Fibroblast of mammary gland (primary cell): ENCODE data around the gene TMEM175.

Experiments
- DNase-seq: peaks from one replicate; pipeline ENCODE4 v3.0.0-alpha.2; 2010; ENCODE audit warnings: low read depth
- H3K4me3 ChIP-seq: 2 replicates; pipeline ENCODE4 v1.5.1; 2011; ENCODE audit warnings: low read depth, mild to moderate bottlenecking, low read length, moderate library complexity; ENCODE audit not compliant: control insufficient read depth
- TF ChIP-seq, protein P1 (sequence below): conservative IDR thresholded peaks from 2 replicates; pipeline ENCODE4 v1.5.1; 2011; ENCODE audit warnings: low read depth, low read length, inconsistent platforms; ENCODE audit not compliant: control insufficient read depth, insufficient read depth

Gene TMEM175

DNA sequence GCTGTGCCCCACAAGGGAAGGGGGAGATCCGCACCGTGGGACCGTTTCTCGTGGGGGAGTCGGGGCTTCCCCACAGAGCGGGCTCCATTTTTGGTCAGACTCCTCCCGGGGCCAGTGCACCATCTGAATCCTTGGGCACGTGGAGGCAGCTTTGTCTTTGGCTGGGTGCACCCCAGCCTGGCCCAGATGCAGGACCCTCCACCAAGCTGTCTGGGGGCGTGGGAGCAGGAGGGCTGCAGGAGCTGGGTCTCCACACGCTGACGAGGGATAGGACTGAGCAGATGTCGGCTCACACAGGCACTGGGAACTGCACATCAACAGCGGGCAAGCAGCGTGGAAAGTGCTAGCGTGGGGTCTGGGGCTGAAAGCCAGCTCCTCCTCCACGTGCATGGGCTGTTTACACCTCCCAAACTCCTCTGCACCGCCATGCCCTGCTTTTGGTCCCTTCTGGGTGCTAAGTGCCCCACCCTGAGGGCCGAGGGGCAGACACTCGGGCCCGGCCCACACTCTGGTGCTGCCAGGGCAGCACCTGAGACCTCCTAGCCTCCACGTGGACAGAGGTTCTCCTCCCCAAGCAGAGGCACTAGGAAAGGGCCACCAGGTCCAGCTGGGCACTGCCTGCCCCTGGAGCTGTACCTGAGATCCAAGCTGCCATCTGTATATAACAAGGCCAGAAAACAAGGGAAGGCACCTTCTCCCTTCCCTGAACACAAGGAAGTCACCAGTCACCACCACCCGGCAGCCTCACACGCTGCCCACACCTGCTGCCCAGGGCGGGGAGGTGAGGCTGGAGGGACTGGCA lies 27.3 kb downstream of the TMEM175 start:
- no peak for DNase-seq
- TF ChIP-seq, protein P1, sequence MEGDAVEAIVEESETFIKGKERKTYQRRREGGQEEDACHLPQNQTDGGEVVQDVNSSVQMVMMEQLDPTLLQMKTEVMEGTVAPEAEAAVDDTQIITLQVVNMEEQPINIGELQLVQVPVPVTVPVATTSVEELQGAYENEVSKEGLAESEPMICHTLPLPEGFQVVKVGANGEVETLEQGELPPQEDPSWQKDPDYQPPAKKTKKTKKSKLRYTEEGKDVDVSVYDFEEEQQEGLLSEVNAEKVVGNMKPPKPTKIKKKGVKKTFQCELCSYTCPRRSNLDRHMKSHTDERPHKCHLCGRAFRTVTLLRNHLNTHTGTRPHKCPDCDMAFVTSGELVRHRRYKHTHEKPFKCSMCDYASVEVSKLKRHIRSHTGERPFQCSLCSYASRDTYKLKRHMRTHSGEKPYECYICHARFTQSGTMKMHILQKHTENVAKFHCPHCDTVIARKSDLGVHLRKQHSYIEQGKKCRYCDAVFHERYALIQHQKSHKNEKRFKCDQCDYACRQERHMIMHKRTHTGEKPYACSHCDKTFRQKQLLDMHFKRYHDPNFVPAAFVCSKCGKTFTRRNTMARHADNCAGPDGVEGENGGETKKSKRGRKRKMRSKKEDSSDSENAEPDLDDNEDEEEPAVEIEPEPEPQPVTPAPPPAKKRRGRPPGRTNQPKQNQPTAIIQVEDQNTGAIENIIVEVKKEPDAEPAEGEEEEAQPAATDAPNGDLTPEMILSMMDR, result no peak
- H3K4me3 ChIP-seq, result no peak overlapping the region

DNA sequence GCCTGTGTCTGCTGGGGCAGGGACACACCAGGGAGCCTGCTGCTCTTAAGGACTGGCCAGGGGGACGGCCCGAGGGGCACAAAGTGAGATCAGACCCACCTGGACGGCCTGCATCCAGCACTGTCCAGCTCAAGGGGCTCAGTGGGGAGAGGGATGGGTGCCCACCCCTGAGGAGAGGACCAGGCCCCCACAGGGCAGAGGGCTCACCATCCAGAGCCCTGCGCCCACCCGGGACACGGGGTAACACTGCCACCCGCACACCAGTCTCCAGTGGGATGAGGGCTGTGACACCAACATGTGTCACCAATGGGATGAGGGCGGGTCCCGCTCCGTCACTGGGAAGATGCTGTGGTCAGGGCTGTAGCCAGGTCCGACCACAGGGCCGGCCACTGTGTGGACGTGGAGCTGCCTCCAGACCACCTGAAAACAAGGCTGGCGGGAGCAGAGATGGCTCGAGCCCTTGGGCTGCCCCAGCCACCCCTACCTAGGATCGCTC lies 27.9 kb downstream of the TMEM175 start:
- DNase-seq, result no peak
- no peak overlapping the region for H3K4me3 ChIP-seq
- TF ChIP-seq, protein P1, result no peak

DNA sequence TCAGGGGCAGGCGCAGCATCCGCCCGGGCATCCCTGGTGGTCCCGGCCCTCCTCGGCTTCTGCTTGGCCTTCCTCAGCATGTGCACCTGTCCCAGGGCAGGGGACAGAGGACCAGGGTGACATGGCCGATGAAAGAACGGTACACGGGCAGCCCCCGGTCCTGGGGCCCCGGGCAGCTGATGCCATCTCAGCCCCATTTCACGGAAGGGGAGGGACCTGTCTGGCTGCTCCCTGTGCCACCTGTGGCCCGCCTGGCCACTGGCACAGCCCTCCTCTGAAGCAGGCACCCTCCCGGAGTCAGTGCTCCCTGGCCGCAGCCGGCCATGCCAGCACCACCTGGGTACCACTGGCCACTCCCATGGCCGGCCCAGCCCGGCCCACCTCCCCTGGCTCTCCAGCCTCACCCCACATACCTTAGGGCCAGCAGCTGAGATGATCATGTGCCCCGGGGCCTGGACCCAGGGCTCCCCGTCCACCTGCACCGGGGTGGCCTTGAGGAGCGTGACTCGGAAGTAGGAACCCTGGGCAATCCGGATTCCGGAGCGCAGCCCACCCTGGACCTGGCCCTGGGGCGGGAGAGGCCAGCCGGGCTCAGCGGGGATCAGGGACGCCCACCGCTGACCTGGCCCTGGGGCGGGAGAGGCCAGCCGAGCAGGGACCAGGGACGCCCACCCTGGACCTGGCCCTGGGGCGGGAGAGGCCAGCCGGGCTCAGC lies 28.5 kb downstream of the TMEM175 start:
- H3K4me3 ChIP-seq, result no peak overlapping the region
- DNase-seq, result no peak
- TF ChIP-seq, protein P1, result no peak

DNA sequence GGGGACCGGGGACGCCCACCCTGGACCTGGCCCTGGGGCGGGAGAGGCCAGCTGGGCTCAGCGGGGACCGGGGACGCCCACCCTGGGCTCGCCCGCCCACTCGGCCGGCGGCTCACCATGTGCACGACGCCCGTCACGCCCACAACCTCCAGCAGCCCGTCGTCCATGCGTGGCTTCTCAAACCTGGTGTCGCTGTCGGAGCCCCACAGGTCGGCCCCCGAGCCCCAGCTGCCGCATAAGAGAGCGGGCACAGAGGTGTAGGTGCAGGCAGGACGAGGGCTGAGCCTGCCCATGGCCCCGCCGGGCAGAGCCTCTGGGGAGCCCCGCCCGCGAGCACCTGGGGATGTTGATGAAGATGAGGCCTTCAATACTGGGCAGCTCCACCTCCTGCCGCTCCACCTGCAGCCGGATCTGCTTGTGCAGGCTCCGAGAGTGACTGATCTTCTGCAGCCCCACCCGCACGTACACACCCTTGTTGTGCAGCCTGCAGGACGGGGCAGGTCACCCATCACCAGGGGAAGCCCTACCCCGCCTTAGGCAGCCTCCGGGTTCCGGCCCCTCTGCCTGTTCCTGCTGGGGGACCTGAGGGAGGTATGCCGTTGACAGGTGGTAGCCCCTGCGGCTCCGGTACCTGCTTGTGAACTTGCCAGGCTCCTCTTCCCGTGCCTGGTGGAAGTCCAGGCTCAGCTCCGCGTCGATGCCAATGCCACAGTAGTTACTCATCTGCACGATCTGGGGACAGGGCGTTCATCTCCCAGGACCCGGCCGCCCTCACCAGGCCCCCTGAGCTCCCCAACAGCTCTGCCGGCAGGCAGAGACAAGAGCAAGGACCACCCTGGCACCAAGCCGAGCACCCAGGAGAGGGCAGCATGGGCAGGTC lies 29.3 kb downstream of the TMEM175 start:
- TF ChIP-seq, protein P1, result no peak
- no peak overlapping the region for H3K4me3 ChIP-seq

DNA sequence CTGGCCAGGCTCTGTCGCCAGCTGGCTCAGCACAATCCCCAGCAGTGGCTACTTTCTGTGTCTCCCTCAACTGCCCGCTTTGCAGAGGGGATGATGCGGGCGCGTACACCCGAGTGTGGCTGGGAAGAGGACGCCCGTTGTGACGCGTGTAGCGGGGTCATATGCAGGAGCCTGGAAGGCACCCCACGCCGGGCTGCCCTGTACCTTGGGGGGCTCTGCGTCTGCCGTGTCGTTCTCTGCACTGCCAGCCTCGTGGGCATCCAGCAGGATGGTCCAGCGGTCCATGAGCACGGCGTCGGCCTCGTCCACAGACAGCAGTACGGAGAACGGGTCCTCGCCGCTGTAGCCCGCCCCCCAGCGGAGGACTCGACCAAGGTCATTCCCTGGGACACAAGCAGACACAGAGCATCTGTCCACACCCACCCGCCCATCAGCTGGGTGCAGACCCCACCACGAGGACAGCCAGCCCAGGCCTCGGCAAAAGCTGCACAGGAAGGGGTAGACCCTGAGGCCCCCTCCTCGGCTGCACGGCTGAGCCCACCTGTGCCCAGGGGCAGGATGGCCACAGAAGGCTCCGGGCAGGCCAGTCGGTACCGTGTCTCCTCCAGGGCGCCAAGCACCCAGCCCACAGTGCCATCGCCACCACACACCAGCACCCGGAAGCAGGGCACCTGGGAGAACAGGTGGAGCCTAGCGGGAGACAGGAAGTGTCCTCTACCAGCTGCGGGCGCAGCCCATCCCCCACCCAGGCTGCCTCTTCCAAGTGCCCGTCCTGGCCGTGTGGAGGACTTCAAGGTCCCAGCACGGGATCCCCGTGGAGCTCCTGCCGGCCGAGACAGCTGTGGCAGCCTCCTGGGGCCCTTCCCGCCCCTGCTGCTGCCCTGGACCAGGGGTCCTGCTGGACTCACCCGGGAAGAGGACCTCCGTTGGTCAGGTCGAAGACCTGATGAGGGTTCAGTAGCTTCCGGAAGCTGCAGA lies 30.3 kb downstream of the TMEM175 start:
- TF ChIP-seq, protein P1, result no peak
- H3K4me3 ChIP-seq, result no peak overlapping the region
- DNase-seq, result no peak

More for the DNA sequence above, 29.3 kb downstream of the TMEM175 start:
- DNase-seq, result no peak
